KOPT-K1 (cell line): Measurements from ENCODE around the gene NINL.

Experiments used
- H3K27ac ChIP-seq: fragments of 200-600 bp; sonication (generic); 2 replicates; pipeline ENCODE4 v1.5.1; 2016; ENCODE audit warnings: antibody characterized with exemption, mild to moderate bottlenecking, low read depth, low read length; ENCODE audit not compliant: poor library complexity, severe bottlenecking
- H3K36me3 ChIP-seq: fragments of 200-600 bp; sonication (generic); 2 replicates; pipeline ENCODE4 v1.5.1; 2017; ENCODE audit warnings: antibody characterized with exemption, mild to moderate bottlenecking, low read length, moderate library complexity; ENCODE audit not compliant: insufficient read depth
- H3K9me3 ChIP-seq: fragments of 200-600 bp; sonication (generic); 2 replicates; pipeline ENCODE4 v1.5.1; 2017; ENCODE audit warnings: antibody characterized with exemption, low read length, mild to moderate bottlenecking; ENCODE audit not compliant: insufficient read depth, poor library complexity, severe bottlenecking

The NINL gene

DNA sequence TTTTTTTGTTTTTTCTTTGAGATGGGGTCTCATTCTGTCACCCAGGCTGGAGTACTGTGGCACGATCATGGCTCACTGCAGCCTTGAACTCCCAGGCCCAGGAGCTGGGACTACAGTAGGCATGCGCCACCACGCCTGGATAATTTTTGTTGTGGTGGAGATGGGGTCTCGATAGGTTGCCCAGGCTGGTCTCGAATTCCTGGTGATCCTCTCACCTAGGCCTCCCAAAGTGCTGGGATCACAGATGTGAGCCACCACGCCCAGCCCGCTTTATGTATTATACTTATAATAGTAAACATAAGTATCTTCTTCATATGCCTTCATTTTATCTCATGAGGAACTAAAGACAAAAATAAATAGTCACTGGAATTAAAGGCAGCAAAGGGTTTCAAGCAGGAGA lies 114.3 kb downstream of the NINL start:
- no peak overlapping the region for H3K27ac ChIP-seq
- peaks cover 89% of the 10 kb centered on the region for H3K36me3 ChIP-seq
- H3K9me3 ChIP-seq = no peaks in the 10 kb centered on the region

DNA sequence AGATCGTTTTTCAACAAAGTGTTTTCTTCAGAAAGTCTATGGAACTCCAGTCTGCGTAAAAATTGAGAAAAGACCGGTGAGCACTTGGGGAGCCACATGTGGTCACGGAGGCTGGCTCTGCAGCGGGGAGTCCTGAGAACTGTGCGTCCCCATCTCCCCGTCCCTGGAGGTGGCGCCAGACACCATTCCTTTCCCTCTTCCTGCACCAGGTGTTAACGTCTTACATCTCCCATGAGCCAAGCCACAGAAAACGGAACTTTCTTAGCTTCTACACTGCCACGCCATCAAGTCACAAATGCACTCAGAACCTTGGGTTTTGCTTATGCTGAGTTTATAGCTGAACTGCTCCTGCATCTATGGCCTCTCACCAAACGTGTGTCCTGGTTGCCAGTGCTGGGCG lies 115.3 kb downstream of the NINL start:
- peaks cover 89% of the 10 kb centered on the region for H3K36me3 ChIP-seq

DNA sequence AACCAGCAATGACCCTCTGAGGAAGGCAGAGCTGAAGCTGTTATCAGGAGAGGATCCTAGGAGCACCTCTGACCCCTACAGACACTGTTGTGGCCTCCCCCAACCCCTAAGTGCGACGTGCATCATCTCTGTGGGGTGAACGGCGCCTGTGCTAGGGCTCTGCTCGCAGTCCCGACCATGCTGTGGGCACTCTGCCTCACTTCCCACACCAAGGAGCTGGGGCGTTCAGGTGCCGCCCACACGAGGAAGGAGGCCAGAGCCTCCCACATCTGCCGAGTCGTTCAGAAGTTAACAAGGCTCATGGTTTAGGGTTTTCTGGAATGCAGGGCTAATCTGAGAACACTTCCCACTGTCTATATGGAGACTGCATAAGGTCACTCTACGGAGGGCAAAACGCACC lies 115.8 kb downstream of the NINL start:
- Histone ChIP-seq H3K9me3 (no peaks in the 10 kb centered on the region), H3K36me3 (peaks cover 92% of the 10 kb centered on the region), H3K27ac (no peak overlapping the region)

More for the DNA sequence above, 115.3 kb downstream of the NINL start:
- no peak overlapping the region for H3K27ac ChIP-seq
- no peaks in the 10 kb centered on the region for H3K9me3 ChIP-seq

DNA sequence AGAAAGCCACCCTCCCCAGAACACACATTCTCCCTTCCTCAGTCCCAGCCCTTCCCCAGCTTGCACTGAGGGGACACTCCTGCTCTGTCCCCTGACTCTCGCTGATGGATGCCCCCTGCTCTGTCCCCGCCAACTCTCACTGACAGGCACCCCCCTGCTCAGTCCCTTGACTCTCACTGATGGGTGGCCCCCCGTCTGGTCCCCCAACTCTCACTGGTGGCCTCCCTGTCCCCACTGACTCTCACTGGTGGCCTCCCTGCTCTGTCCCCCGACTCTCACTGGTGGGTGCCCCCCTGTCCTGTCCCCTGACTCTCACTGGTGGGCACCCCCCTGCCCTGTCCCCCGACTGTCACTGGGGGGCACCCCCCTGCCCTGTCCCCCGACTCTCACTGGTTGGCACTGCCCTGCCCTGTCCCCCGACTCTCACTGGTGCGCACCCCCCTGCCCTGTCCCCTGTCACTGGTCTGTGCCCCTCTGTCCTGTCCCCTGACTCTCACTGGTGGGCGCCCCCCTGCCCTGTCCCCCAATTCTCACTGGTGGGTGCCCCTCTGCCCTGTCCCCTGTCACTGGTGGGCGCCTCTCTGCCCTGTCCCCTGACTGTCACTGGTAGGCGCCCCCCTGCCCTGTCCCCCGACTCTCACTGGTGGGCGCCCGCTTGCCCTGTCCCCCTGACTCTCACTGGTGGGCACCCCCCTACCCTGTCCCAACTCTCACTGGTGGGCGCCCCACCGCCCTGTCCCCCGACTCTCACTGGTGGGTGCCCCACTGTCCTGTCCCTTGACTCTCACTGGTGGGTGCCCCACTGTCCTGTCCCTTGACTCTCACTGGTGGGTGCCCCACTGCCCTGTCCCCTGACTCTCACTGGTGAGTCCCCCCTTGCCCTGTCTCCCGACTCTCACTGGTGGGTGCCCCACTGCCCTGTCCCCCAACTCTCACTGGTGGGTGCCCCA lies 116.9 kb downstream of the NINL start:
- Histone ChIP-seq H3K36me3 (peaks cover 95% of the 10 kb centered on the region), H3K27ac (no peak overlapping the region), H3K9me3 (no peaks in the 10 kb centered on the region)

DNA sequence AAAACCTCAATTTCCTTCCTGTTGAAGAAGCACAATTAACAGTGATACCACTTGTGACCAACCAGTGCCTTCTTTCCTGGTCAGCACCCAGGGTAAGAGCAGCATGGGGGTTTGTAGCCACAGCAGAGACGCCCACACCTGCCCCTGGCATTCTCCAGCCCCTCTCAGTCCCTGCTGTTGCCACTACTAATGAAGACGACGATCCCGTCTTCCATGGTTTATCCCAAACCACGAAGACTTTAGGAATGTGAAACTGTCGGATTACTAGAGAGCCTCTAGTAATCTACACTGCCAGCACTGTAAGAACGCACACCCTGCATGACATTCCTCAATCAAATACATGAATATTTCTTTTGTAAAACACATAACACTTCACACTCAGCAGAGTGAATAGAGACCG lies 117.9 kb downstream of the NINL start:
- H3K9me3 ChIP-seq = no peaks in the 10 kb centered on the region
- H3K27ac ChIP-seq = no peak overlapping the region
- peaks cover 96% of the 10 kb centered on the region for H3K36me3 ChIP-seq

DNA sequence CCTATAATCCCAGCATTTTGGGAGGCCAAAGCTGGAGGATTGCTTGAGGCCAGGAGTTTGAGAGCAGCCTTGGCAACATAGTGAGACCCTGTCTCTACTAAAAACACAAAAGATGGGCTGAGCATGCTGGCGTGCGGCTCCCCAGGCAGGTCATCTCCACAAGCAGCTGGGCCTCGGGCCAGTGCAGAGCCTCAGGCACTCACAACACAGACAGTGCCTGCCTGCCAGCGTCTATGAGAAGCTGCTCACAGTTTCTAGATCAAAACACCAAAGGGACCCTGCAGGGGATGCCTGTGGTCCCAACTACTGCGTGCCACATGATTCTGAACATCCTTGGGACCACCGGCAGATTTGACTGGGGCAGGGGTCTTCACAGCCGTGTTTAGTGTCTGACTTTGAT lies 118.5 kb downstream of the NINL start:
- Histone ChIP-seq H3K36me3 (peaks cover 98% of the 10 kb centered on the region), H3K27ac (no peak overlapping the region), H3K9me3 (no peaks in the 10 kb centered on the region)

DNA sequence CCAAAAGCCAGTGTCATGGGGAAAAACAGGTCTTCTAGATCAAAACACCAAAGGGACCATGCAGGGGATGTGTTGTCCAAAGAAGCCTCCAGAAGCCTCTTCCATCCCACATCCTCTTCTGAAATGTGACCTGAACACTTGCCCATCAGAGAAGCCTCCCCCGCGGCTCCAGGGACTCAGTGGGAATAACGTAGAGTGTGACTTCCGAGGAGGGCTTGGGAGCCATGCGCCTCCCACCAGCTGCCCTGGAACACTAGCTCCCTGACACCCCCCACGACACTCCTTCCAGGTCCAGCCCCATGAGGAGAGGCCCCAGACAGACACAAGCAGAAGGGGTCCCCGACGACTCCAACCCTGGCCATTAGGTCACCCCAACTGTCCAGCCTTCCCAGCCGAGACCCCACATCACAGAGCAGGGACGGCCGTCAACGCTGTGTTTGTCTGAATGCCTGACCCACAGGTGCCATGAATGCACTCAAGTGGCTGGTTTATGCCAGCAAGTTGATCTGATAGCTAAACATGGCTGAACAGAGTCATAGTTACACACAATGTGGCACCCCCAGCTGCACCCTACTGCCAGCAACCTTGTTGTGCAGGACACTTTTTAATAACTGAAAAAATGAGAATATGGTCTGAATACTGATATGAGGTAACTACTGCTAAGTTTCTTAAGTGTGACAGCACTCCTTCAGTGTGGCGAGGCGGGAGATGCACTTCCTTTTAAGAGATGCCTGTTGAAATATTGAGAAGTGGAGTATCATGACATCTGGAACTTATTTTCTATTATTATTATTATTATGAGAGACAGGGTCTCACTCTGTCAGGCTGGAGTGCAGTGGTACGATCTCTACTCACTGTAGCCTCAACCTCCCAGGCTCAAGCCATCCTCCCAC lies 119.8 kb downstream of the NINL start:
- Histone ChIP-seq H3K9me3 (no peaks in the 10 kb centered on the region), H3K36me3 (peaks cover 99% of the 10 kb centered on the region), H3K27ac (no peak overlapping the region)

DNA sequence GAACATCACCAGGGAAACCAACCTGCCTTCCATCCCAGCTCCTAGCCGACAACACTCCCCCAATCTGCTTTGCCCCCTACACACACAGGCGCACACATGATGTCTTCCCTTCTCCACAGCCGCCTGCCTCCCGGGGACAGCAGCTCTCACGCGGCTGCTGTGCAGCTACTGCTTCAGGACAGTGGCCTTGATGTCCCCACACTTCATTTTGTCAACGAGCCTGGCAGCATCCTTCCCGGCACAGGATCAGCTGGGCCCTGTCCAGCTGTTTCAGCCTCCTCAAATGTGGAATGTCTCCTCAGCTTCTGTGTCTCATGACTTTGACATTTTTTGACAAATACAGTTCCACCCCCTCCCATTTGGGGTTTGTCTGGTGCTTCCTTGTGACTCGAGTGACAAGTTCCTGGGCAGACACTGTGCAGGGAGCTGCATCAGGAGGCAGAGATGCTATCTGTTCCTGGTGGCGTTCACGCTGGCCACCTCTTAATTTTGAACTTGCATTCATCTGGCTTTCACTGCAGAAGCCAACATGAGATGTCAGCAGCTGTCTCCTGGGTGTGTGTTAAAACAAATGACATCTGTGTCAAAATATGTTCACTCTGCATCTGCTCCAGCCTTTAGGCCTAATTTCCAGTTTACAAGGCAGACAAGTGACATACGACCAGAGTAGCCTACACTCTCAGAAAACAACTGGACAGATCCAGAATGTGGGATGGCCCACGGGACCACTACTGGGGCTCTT lies 120.7 kb downstream of the NINL start:
- H3K27ac ChIP-seq = no peak overlapping the region
- H3K36me3 ChIP-seq = peaks cover 99% of the 10 kb centered on the region
- H3K9me3 ChIP-seq = no peaks in the 10 kb centered on the region

DNA sequence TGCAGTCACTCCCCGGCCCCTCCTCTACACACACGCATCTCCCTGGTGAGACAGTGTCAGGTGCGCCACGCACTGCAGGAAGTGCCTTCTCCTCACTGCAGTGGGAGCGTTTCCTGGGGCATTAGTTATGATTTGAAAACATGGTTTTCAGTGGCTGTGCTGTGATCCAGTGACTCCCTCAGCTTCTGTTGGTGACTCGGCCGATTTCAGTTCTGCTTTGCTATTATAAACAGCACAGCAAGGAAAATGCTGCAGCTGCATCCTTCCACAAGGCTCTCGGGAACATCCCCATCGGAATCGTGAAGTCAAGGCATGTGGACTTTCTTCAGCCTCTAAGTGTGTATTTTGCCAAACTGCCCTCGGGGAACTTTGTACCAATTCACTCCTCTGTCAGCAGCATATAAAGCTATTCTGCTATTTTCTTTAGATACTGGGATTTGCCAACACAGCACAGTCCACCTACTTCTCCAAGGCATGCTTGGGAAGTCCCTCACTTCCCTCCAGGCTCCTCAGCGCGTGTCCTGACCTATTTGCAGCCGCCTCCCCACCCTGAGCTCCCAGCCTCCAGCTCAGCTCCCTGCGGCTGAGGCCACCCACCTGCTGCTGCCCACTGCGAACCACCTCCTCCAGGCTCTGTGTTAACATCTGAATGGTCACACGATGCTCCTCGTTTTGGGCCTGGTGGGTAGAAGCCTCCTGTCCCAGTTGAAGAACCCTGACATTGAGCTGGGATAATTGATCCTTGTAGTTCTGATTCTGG lies 123.4 kb downstream of the NINL start:
- Histone ChIP-seq H3K9me3 (no peaks in the 10 kb centered on the region), H3K27ac (no peak overlapping the region), H3K36me3 (peaks cover 97% of the 10 kb centered on the region)

DNA sequence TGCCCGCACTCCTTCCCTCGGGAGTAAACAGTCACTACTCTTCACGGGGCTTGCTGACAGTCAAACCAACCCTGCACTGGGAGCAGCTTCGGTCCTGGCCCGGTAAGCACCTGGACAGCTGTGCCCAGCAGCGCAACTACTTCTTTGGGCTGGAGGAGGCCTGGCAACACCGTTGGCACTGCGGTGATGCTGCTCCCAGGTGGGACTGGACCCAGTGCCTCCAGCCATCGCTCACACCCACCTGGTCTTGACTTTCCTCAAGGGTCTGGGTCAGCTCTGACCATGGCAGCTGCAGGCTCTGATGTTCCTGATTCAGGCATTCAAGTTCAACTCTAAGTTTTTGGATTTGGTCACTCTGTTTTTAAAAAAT lies 124.1 kb downstream of the NINL start:
- H3K9me3 ChIP-seq = no peaks in the 10 kb centered on the region
- H3K27ac ChIP-seq = no peak overlapping the region
- H3K36me3 ChIP-seq = peaks cover 93% of the 10 kb centered on the region

DNA sequence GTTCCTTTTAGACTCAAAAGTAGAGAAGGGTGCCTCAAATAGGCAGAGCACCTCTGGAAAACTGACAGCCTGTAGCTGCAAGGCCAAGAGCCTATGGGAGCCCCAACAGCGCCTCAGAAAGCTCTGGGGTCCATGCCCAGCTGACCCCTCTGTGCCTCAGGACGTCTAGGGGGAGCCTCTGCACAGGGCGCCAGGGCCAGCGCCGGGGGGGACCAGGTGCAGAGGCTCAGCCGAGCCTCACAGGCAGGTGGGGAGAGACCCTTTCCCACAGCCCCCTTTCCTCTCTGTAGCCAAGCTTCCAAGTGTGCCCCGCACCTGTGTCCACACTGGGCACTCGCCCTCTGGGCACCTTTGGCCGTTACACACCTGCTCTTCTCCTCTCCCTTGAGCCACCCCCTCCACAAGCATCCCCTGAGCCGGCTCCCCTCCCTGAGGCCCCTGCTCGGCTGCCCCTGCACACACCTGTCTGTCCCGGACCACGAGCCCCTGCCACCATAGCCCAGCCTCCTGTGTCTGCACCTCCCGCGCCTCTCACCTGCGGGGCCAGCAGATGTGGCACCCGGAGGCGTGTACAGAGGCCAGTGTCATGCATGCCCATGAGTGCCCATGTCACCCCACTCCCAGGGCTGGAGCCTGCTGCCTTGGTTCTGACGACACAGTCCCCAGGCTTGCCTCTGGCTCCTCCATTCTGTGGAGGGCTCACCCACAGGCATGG lies 124.6 kb downstream of the NINL start:
- Histone ChIP-seq H3K36me3 (peaks cover 94% of the 10 kb centered on the region), H3K9me3 (no peaks in the 10 kb centered on the region), H3K27ac (no peak overlapping the region)

DNA sequence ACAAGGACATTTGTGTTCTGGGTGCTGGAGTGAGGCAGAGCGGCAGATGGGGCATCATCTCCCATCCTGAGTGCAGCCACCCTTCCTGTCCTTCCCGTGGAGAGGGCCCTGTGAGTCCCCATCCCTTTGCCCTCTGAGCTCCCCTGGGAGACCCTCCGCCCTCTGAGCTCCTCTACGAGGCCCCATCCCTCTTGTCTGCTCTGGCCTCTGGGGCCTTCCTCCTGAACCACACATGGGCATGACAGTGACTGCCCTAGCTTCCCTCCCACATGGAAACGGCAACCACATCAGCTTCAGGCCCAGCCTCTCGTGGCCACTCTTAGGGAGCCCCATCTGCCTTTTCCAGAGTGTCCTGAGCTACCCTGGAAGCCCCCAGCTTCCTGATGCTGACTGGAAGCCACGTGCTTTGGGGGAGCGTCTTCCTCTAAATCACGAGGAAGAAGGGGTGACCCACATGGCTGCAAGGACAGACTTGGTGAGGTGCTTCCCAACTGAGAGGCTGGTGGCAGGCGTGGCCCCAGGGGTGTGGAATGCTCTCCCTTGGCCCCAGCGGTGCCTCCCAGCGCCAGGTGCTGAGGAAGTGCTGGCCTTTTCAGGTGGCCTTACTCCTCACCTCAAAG lies 125.3 kb downstream of the NINL start:
- peaks cover 94% of the 10 kb centered on the region for H3K36me3 ChIP-seq
- no peaks in the 10 kb centered on the region for H3K9me3 ChIP-seq
- no peak overlapping the region for H3K27ac ChIP-seq

DNA sequence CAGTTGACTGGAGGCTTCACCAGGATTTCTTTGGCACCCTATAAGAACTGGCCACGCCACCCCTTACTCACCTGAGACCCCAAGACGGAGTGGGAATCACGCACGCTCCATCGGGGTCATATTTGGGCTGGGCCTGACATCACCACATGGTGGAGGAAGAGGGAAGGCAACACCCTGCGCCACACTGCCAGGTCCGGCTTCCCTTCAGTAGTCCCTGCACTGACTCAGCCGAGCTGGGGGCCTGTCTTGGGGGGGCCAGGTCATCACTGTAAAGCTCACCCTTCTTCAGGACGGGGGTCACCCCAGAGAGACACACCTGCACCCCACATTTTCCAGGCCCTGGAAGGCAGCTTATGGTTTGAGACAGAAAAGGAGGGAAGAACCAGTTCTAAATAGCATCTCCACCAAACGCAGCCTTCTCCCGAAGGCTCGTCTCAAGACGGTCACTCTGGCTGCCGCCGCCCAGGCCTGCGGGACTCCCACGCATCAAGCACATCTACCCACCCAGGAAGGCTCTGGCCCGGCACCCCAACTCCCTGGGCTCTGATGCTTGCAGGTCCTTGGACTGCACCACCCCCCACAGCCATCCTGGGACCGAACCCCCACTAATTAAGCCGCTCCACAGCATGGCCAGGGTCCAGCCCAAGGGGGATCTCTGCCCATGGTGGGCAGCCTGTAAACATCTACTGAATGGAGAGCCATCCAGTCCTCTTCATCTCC lies 126.1 kb downstream of the NINL start:
- peaks cover 94% of the 10 kb centered on the region for H3K36me3 ChIP-seq
- H3K27ac ChIP-seq = no peak overlapping the region
- no peaks in the 10 kb centered on the region for H3K9me3 ChIP-seq
